B cell (primary cell): Measurements from ENCODE around the gene ARHGAP1. TPM values are rescaled to one million over a fixed set of nuclear protein-coding genes. Genes with fewer than 3 reads are reported as not detected.

ENCODE experiments used
- ATAC-seq: fragments of 200-7000 bp; cut with Tn5 transposase; one replicate; pipeline ENCODE4 v1.10.0; 2021; ENCODE audit warnings: low read depth, mild to moderate bottlenecking, moderate number of reproducible peaks, moderate library complexity
- CTCF ChIA-PET: fragments of 350-600 bp; sonication (Branson Sonifier 250); formaldehyde crosslinking; loops from one replicate; lab custom pipeline; 2021; ENCODE audit warnings: antibody characterized with exemption, inconsistent platforms; lab: Charles Lee
- POLR2A ChIA-PET: fragments of 350-600 bp; sonication (Branson Sonifier 250); formaldehyde crosslinking; loops from one replicate; lab custom pipeline; 2021; ENCODE audit warnings: antibody characterized with exemption; lab: Charles Lee
- DNase-seq: peaks from one replicate; pipeline ENCODE4 v3.0.0; 2013
- H2AFZ ChIP-seq: 2 replicates; pipeline ENCODE4 v1.6.1; 2012; ENCODE audit warnings: mild to moderate bottlenecking, low read depth, low read length; ENCODE audit not compliant: insufficient read depth, poor library complexity, severe bottlenecking
- H3K27ac ChIP-seq, 2 donors: 1 replicate in 1 of 2; 2 replicates in 1 of 2; pipeline ENCODE4 v1.5.1; 2012 to 2013; ENCODE audit warnings: low read length in 2 of 2, mild to moderate bottlenecking in 2 of 2, moderate library complexity in 1 of 2
- H3K27me3 ChIP-seq, 4 experiments: fragments of 200-600 bp in 1 of 4; sonication (generic) in 1 of 4; replicated peaks in 1 of 4; 1 replicate in 2 of 4; 2 replicates in 2 of 4; pipeline versions ENCODE4 v1.6.1 to v1.7.0; 2013 to 2016; ENCODE audit warnings: low read length in 3 of 4, mild to moderate bottlenecking in 2 of 4, mixed read lengths in 1 of 4, moderate library complexity in 1 of 4; ENCODE audit not compliant: insufficient read depth in 4 of 4, control insufficient read depth in 3 of 4; ENCODE audit errors: control extremely low read depth in 1 of 4
- H3K36me3 ChIP-seq, 2 experiments: replicated peaks in 1 of 2; 1 replicate in 1 of 2; 2 replicates in 1 of 2; pipeline versions ENCODE4 v1.6.1 to v1.7.1; 2013; ENCODE audit warnings: low read length in 1 of 2; ENCODE audit not compliant: insufficient read depth in 2 of 2, control insufficient read depth in 1 of 2; ENCODE audit errors: control extremely low read depth in 1 of 2, extremely low read depth in 1 of 2
- H3K4me1 ChIP-seq, 2 donors: fragments of 200-600 bp in 1 of 2; sonication (generic) in 1 of 2; 1 replicate in 1 of 2; 2 replicates in 1 of 2; pipeline versions ENCODE4 v1.5.1 to v1.6.1; 2013 to 2017; ENCODE audit warnings: low read length in 2 of 2; ENCODE audit not compliant: control insufficient read depth in 2 of 2, insufficient read depth in 2 of 2
- H3K4me2 ChIP-seq: replicated peaks from 2 replicates; pipeline ENCODE3; 2012; ENCODE audit warnings: mild to moderate bottlenecking, low read depth, low read length; ENCODE audit not compliant: poor library complexity, severe bottlenecking
- H3K4me3 ChIP-seq, 5 experiments: fragments of 200-600 bp in 1 of 5; sonication (generic) in 1 of 5; 1 replicate in 3 of 5; 2 replicates in 2 of 5; pipeline versions ENCODE4 v1.5.1 to v1.7.0; 2011 to 2016; ENCODE audit warnings: low read length in 4 of 5, mild to moderate bottlenecking in 4 of 5, low read depth in 2 of 5, control low read depth in 1 of 5, moderate library complexity in 1 of 5; ENCODE audit not compliant: insufficient read depth in 1 of 5; ENCODE audit errors: control extremely low read depth in 1 of 5, extremely low read depth in 1 of 5
- H3K79me2 ChIP-seq: fragments of 200-600 bp; sonication (generic); one replicate; pipeline ENCODE4 v1.6.0; 2016; ENCODE audit warnings: low read length; ENCODE audit not compliant: control insufficient read depth, insufficient read depth
- H3K9ac ChIP-seq: fragments of 200-600 bp; sonication (generic); 2 replicates; pipeline ENCODE4 v1.6.1; 2017; ENCODE audit warnings: mild to moderate bottlenecking, low read length, moderate library complexity
- H3K9me3 ChIP-seq, 3 donors: one replicate each; pipeline versions ENCODE4 v1.6.1 to v1.7.1; 2013; ENCODE audit warnings: low read length in 2 of 3; ENCODE audit not compliant: control insufficient read depth in 2 of 3, insufficient read depth in 1 of 3; ENCODE audit errors: control extremely low read depth in 1 of 3
- H4K20me1 ChIP-seq: 2 replicates; pipeline ENCODE4 v1.6.0; 2012; ENCODE audit warnings: mild to moderate bottlenecking, low read length; ENCODE audit not compliant: insufficient read depth, control insufficient read depth, poor library complexity, severe bottlenecking
- H3K27ac Mint-ChIP-seq: one replicate; pipeline ENCODE4 v1.8.0; 2021; ENCODE audit warnings: mixed read lengths
- H3K27me3 Mint-ChIP-seq: one replicate; pipeline ENCODE4 v1.8.0; 2021; ENCODE audit warnings: mixed read lengths
- H3K4me1 Mint-ChIP-seq: one replicate; pipeline ENCODE4 v1.8.0; 2021; ENCODE audit warnings: mixed read lengths
- H3K4me3 Mint-ChIP-seq: one replicate; pipeline ENCODE4 v1.8.0; 2021; ENCODE audit warnings: mixed read lengths
- H3K9me3 Mint-ChIP-seq: one replicate; pipeline ENCODE4 v1.8.0; 2022; ENCODE audit warnings: mixed read lengths; ENCODE audit not compliant: insufficient read depth
- CTCF ChIP-seq: fragments of 200-600 bp; IDR thresholded peaks from one replicate; pipeline ENCODE4 v1.8.0; 2022; ENCODE audit warnings: antibody characterized with exemption, mild to moderate bottlenecking
- EZH2 ChIP-seq: IDR thresholded peaks from 2 replicates; pipeline ENCODE4 v1.6.1; 2012; ENCODE audit warnings: borderline replicate concordance, low read depth, mild to moderate bottlenecking, moderate library complexity, low read length; ENCODE audit not compliant: insufficient read depth, poor library complexity, severe bottlenecking
- WGBS: methylation state at CpG from one replicate; pipeline ENCODE4 v1.1.5; 2013; ENCODE audit warnings: missing lambda C conversion rate; ENCODE audit not compliant: insufficient coverage; 5-methylcytosine and 5-hydroxymethylcytosine counted together
- intact Hi-C: fragments of 100-400 bp; cut with micrococcal nuclease; formaldehyde crosslinking; loops from one replicate; pipeline ENCODE4 v1.10.0; 2022
- polyA plus RNA-seq: library from polyadenylated mRNA; depleted of rRNA; stranded (reverse); fragments of >200 nt; gene quantifications from 2 replicates; pipeline ENCODE4 v1.2.3, GENCODE V29; 2012
- total RNA-seq, 2 donors: library from RNA; stranded (reverse); fragments of 120-200 nt in 1 of 2; gene quantifications; 1 replicate in 1 of 2; 2 replicates in 1 of 2; pipeline versions ENCODE4 v1.2.3 to v1.2.4, GENCODE V29; 2013 to 2022

ARHGAP1 gene
- total and polyA plus RNA-seq, 2 donors (not counting 1 experiment from before 2014, with no cell fraction given), result 33.9 to 55.0 TPM

DNA sequence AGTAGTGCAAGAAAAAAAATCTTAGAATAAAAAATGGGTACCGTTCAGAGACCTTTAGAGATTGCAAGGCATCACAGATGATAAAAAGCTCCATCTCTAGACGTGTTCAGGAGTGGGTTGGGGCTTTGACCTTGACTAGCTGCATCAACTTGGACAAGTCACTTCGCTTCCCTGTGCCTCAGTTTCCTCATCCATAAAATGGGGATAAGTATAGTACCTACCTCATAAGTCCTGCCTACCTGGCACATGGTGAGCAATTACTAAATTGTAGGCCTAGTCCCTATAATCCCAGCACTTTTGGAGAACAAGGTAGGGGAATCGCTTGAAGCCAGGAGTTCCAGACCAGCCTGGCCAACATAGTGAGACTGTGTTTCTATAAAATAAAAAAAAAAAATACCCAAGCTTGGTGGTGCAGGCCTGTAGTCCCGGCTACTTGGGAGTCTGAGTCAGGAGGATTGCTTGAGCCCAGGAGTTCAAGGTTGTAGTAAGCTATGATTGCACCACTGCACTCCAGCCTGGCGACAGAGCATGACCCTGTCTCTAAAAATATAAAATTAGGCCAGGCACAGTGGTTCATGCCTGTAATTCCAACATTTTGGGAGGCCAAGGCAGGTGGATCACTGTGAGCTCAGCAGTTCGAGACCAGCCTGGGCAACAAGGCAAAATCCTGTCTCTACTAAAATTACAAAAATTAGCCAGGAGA is 12.6 kb upstream of the ARHGAP1 start:
- Histone ChIP-seq H4K20me1 (no peaks in the 10 kb centered on the region), H3K4me1 (no peaks in the 10 kb centered on the region), H3K36me3 (peaks cover 0 to 3% of the 10 kb centered on the region in 2 experiments), H3K79me2 (no peaks in the 10 kb centered on the region), H2AFZ (no peak overlapping the region), H3K27me3 (no peaks in the 10 kb centered on the region), H3K4me3 (no peak overlapping the region), H3K27ac (no peak overlapping the region), H3K9me3 (no peaks in the 10 kb centered on the region), H3K9ac (no peak overlapping the region), H3K4me2 (no peak overlapping the region)
- H3K9me3 Mint-ChIP-seq, result no peaks in the 10 kb centered on the region
- TF ChIP-seq CTCF (no peak), EZH2 (no peak)
- no peak for ATAC-seq
- 89% methylated on average over 4 of the region's 7 CpGs for WGBS
- no peak overlapping the region for H3K27ac Mint-ChIP-seq
- ChIA-PET CTCF (interaction anchor here (0.6 kb wide), 1 partner anchor 1986 kb away, joined by 4 read pairs; no protein-coding TSS in a partner anchor), POLR2A (no interaction called here)
- intact Hi-C loops, result no loop called here
- no peaks in the 10 kb centered on the region for H3K4me1 Mint-ChIP-seq
- no peak overlapping the region for H3K4me3 Mint-ChIP-seq
- no peak for DNase-seq
- no peaks in the 10 kb centered on the region for H3K27me3 Mint-ChIP-seq

DNA sequence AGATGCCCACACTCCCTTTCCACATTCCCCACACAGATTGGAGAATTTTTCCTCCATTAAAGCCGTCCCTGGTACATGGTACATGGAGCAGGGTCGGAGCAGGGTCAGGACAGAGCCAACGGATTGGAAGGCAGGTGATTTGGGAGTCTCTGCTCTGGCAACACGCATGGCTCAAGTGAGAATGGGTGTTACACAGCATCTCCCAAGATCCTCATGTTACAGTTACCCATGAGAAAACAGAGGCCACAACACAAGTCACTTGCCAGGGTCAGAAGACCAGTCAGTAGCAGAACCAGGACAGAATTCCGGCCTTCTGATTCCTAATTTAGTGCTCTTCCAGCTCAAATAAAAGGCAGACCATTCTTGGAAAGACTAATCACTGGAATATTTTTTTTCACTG is 10.9 kb upstream of the ARHGAP1 start:
- no peak overlapping the region for H3K27ac Mint-ChIP-seq
- no peaks in the 10 kb centered on the region for H4K20me1 ChIP-seq

More for the DNA sequence above, 10.9 kb upstream of the ARHGAP1 start:
- Mint-ChIP-seq H3K4me3 (no peak overlapping the region), H3K9me3 (no peaks in the 10 kb centered on the region), H3K4me1 (no peaks in the 10 kb centered on the region), H3K27me3 (no peaks in the 10 kb centered on the region)
- Histone ChIP-seq H3K4me3 (no peak overlapping the region), H3K79me2 (no peaks in the 10 kb centered on the region), H3K9me3 (no peaks in the 10 kb centered on the region), H3K27ac (no peak overlapping the region), H3K4me2 (no peak overlapping the region), H3K27me3 (no peaks in the 10 kb centered on the region), H2AFZ (no peak overlapping the region), H3K4me1 (no peaks in the 10 kb centered on the region), H3K9ac (no peak overlapping the region), H3K36me3 (peaks cover 1 to 16% of the 10 kb centered on the region in 2 experiments)
- DNase-seq (no peak), ATAC-seq (no peak)
- TF ChIP-seq EZH2 (no peak), CTCF (no peak)
- ChIA-PET CTCF (no interaction called here), POLR2A (no interaction called here)
- WGBS, result 100% methylated on average over 1 of the region's 5 CpGs
- intact Hi-C loops, result no loop called here
